WTC11 (cell line): ENCODE measurements around the gene P2RX4. TPM values are rescaled to one million over a fixed set of nuclear protein-coding genes. Genes with fewer than 3 reads are reported as not detected.

Experiments
- ATAC-seq: fragments of 200-7000 bp; cut with Tn5 transposase; 2 replicates; pipeline ENCODE4 v1.10.0; 2021; ENCODE audit warnings: mild to moderate bottlenecking, moderate library complexity
- CTCF ChIA-PET: fragments of 300-600 bp; sonication (Branson Sonifier 250); formaldehyde crosslinking; loops from one replicate; lab custom pipeline; 2021; ENCODE audit warnings: antibody characterized with exemption; lab: Charles Lee
- POLR2A ChIA-PET: fragments of 350-600 bp; sonication (Branson Sonifier 250); formaldehyde crosslinking; loops from one replicate; lab custom pipeline; 2021; ENCODE audit warnings: antibody characterized with exemption; lab: Charles Lee
- DNase-seq: peaks from one replicate; pipeline ENCODE4 v3.0.0; 2021; ENCODE audit warnings: low spot score
- H3K27ac Mint-ChIP-seq: 2 replicates; pipeline ENCODE4 v1.8.0; 2021; ENCODE audit warnings: mixed read lengths
- H3K27me3 Mint-ChIP-seq: 2 replicates; pipeline ENCODE4 v1.8.0; 2021; ENCODE audit warnings: low read depth, mild to moderate bottlenecking, moderate library complexity, mixed read lengths
- H3K36me3 Mint-ChIP-seq: 2 replicates; pipeline ENCODE4 v1.8.0; 2021; ENCODE audit warnings: mixed read lengths
- H3K4me1 Mint-ChIP-seq: 2 replicates; pipeline ENCODE4 v1.8.0; 2022; ENCODE audit warnings: mixed read lengths
- H3K4me3 Mint-ChIP-seq: 2 replicates; pipeline ENCODE4 v1.8.0; 2021; ENCODE audit warnings: mild to moderate bottlenecking, moderate library complexity, mixed read lengths
- H3K9me3 Mint-ChIP-seq: 2 replicates; pipeline ENCODE4 v1.8.0; 2021; ENCODE audit warnings: mixed read lengths
- ATF1 ChIP-seq: sonication (generic); formaldehyde crosslinking; IDR thresholded peaks from 2 replicates; pipeline ENCODE4 v1.8.1; 2023; ENCODE audit warnings: mild to moderate bottlenecking, moderate library complexity, missing genetic modification reagents
- ATF6 ChIP-seq: sonication (generic); formaldehyde crosslinking; IDR thresholded peaks from 2 replicates; pipeline ENCODE4 v1.8.1; 2023; ENCODE audit warnings: mild to moderate bottlenecking, missing genetic modification reagents
- CDX4 ChIP-seq: fragments of 250-450 bp; sonication (Bioruptor Pico); IDR thresholded peaks from 2 replicates; pipeline ENCODE4 v1.9.0; 2021; ENCODE audit warnings: moderate library complexity, mild to moderate bottlenecking, inconsistent platforms, borderline replicate concordance
- ESRRA ChIP-seq: sonication (generic); formaldehyde crosslinking; IDR thresholded peaks from 2 replicates; pipeline ENCODE4 v1.8.1; 2022; ENCODE audit warnings: mild to moderate bottlenecking, missing genetic modification reagents, borderline replicate concordance
- GTF2I ChIP-seq: fragments of 250-450 bp; sonication (Bioruptor Pico); conservative IDR thresholded peaks from 2 replicates; pipeline ENCODE4 v1.4.0; 2021; ENCODE audit warnings: mild to moderate bottlenecking
- HMGXB4 ChIP-seq: sonication (generic); formaldehyde crosslinking; IDR thresholded peaks from 2 replicates; pipeline ENCODE4 v1.8.1; 2023; ENCODE audit warnings: mild to moderate bottlenecking, moderate library complexity, missing genetic modification reagents
- JAZF1 ChIP-seq: fragments of 250-450 bp; sonication (Bioruptor Pico); IDR thresholded peaks from 2 replicates; pipeline ENCODE4 v1.9.0; 2021; ENCODE audit warnings: moderate library complexity, mild to moderate bottlenecking, inconsistent platforms
- MAX ChIP-seq: sonication (generic); formaldehyde crosslinking; IDR thresholded peaks from 2 replicates; pipeline ENCODE4 v1.8.0; 2022; ENCODE audit warnings: mild to moderate bottlenecking, missing genetic modification reagents
- MLX ChIP-seq: sonication (generic); formaldehyde crosslinking; IDR thresholded peaks from 2 replicates; pipeline ENCODE4 v1.8.1; 2023; ENCODE audit warnings: mild to moderate bottlenecking, missing genetic modification reagents, moderate library complexity
- MXD4 ChIP-seq: fragments of 250-450 bp; sonication (Bioruptor Pico); IDR thresholded peaks from 2 replicates; pipeline ENCODE4 v1.8.0; 2021; ENCODE audit warnings: mild to moderate bottlenecking, moderate library complexity, borderline replicate concordance
- NFATC4 ChIP-seq: fragments of 250-450 bp; sonication (Bioruptor Pico); IDR thresholded peaks from 2 replicates; pipeline ENCODE4 v1.9.0; 2021; ENCODE audit warnings: mild to moderate bottlenecking
- NFYB ChIP-seq: sonication (generic); formaldehyde crosslinking; conservative IDR thresholded peaks from 2 replicates; pipeline ENCODE4 v1.8.0; 2022; ENCODE audit warnings: low read depth, missing genetic modification reagents
- PRDM15 ChIP-seq: sonication (generic); formaldehyde crosslinking; IDR thresholded peaks from 2 replicates; pipeline ENCODE4 v1.8.0; 2022; ENCODE audit warnings: missing genetic modification reagents
- PRRX2 ChIP-seq: fragments of 250-450 bp; sonication (Bioruptor Pico); IDR thresholded peaks from 2 replicates; pipeline ENCODE4 v1.8.0; 2021; ENCODE audit warnings: mild to moderate bottlenecking
- RORB ChIP-seq: fragments of 250-450 bp; sonication (Bioruptor Pico); IDR thresholded peaks from 2 replicates; pipeline ENCODE4 v1.9.0; 2021; ENCODE audit warnings: mild to moderate bottlenecking
- TEAD4 ChIP-seq: sonication (generic); formaldehyde crosslinking; IDR thresholded peaks from 2 replicates; pipeline ENCODE4 v1.8.0; 2022; ENCODE audit warnings: mild to moderate bottlenecking, missing genetic modification reagents
- USF1 ChIP-seq: sonication (generic); formaldehyde crosslinking; IDR thresholded peaks from 2 replicates; pipeline ENCODE4 v1.8.0; 2022; ENCODE audit warnings: mild to moderate bottlenecking, missing genetic modification reagents
- USF2 ChIP-seq: sonication (generic); formaldehyde crosslinking; IDR thresholded peaks from 2 replicates; pipeline ENCODE4 v1.8.1; 2023; ENCODE audit warnings: mild to moderate bottlenecking, missing genetic modification reagents, moderate library complexity
- ZNF232 ChIP-seq: sonication (generic); formaldehyde crosslinking; IDR thresholded peaks from 2 replicates; pipeline ENCODE4 v1.8.0; 2022; ENCODE audit warnings: mild to moderate bottlenecking, missing genetic modification reagents
- ZNF416 ChIP-seq: fragments of 250-450 bp; sonication (Bioruptor Pico); IDR thresholded peaks from 2 replicates; pipeline ENCODE4 v1.9.0; 2021; ENCODE audit warnings: mild to moderate bottlenecking, inconsistent platforms
- total RNA-seq: library from RNA; stranded (reverse); gene quantifications from 3 replicates; pipeline ENCODE4 v1.2.3, GENCODE V29; 2021

The P2RX4 gene
- total RNA-seq, 1 experiment from 2014 or later = 13.9 TPM

GRCh38 chr12:121252712-121253345 lies 42.9 kb downstream of the P2RX4 start:
- H3K27ac Mint-ChIP-seq = no peak overlapping the region
- POLR2A ChIA-PET = no interaction called here
- no peaks in the 10 kb centered on the region for H3K4me1 Mint-ChIP-seq
- ATAC-seq (peak; percentile 47), DNase-seq (no peak)
- no peaks in the 10 kb centered on the region for H3K27me3 Mint-ChIP-seq
- TF ChIP-seq GTF2I (CRISPR knock-in tag) = no peak
- TF ChIP-seq USF1 (CRISPR knock-in tag) = peak; percentile 59; the same call in 1 of the 2 replicates
- peak; percentile 67 for TF ChIP-seq NFYB (CRISPR knock-in tag)
- peak; percentile 80 for TF ChIP-seq USF2 (CRISPR knock-in tag)
- no peak for TF ChIP-seq HMGXB4 (CRISPR knock-in tag)
- peaks cover 51% of the 10 kb centered on the region for H3K36me3 Mint-ChIP-seq
- no peak overlapping the region for H3K4me3 Mint-ChIP-seq
- CTCF ChIA-PET = no interaction called here
- peaks cover 12% of the 10 kb centered on the region for H3K9me3 Mint-ChIP-seq

GRCh38 chr12:121253638-121254335 lies 43.9 kb downstream of the P2RX4 start:
- ChIA-PET POLR2A (no interaction called here), CTCF (no interaction called here)
- DNase-seq = no peak
- H3K4me1 Mint-ChIP-seq = no peaks in the 10 kb centered on the region
- no peaks in the 10 kb centered on the region for H3K27me3 Mint-ChIP-seq
- no peak overlapping the region for H3K27ac Mint-ChIP-seq
- H3K36me3 Mint-ChIP-seq = peaks cover 57% of the 10 kb centered on the region
- H3K9me3 Mint-ChIP-seq = peaks cover 12% of the 10 kb centered on the region
- no peak for TF ChIP-seq MXD4 (CRISPR knock-in tag)
- TF ChIP-seq, all 79 proteins: peak for 0
- no peak overlapping the region for H3K4me3 Mint-ChIP-seq
- ATAC-seq = no peak

- Mint-ChIP-seq H3K4me3 (no peak overlapping the region), H3K4me1 (no peaks in the 10 kb centered on the region), H3K9me3 (peaks cover 12% of the 10 kb centered on the region), H3K36me3 (peaks cover 58% of the 10 kb centered on the region), H3K27me3 (no peaks in the 10 kb centered on the region), H3K27ac (no peak overlapping the region; the same call in 1 of the 2 replicates)
- ATAC-seq (no peak), DNase-seq (no peak)
- CTCF ChIA-PET = no interaction called here
- POLR2A ChIA-PET = interaction anchor here (0.5 to 0.9 kb wide), 2 partner anchors 135 to 1770 kb away, joined by 3 to 5 read pairs; no protein-coding TSS in a partner anchor
- TF ChIP-seq NFATC4 (CRISPR knock-in tag) (no peak), ZNF232 (CRISPR knock-in tag) (no peak), MLX (no peak), CDX4 (CRISPR knock-in tag) (no peak), RORB (CRISPR knock-in tag) (no peak), PRDM15 (CRISPR knock-in tag) (no peak), ATF1 (no peak), PRRX2 (CRISPR knock-in tag) (no peak), JAZF1 (CRISPR knock-in tag) (no peak), MAX (CRISPR knock-in tag) (no peak), ATF6 (CRISPR knock-in tag) (no peak), ESRRA (CRISPR knock-in tag) (no peak), TEAD4 (CRISPR knock-in tag) (no peak), ZNF416 (CRISPR knock-in tag) (no peak), NFYB (CRISPR knock-in tag) (no peak)
Measured at GRCh38 chr12:121255433-121255832, 45.5 kb downstream of the P2RX4 start.
